Fibroblast of pulmonary artery (primary cell): ENCODE results near the gene CFAP157.

Experiments used
- DNase-seq: peaks from one replicate; pipeline ENCODE4 v3.0.0-alpha.2; 2010; ENCODE audit warnings: low read depth
- H3K4me3 ChIP-seq: replicated peaks from 2 replicates; pipeline ENCODE4 v1.5.1; 2011; ENCODE audit warnings: low read depth, mild to moderate bottlenecking, control low read depth, low read length, moderate library complexity
- CTCF ChIP-seq: IDR thresholded peaks from 2 replicates; pipeline ENCODE4 v1.5.1; 2011; ENCODE audit warnings: mild to moderate bottlenecking, control low read depth, low read length, inconsistent platforms; ENCODE audit errors: missing control alignments

Gene CFAP157

GRCh38 chr9:127708952-127709587 is 2.3 kb downstream of the CFAP157 start:
- TF ChIP-seq CTCF: no peak

GRCh38 chr9:127710204-127710783 is 3.5 kb downstream of the CFAP157 start:
- DNase-seq: no peak
- no peak for TF ChIP-seq CTCF
- H3K4me3 ChIP-seq: no peak overlapping the region

More at GRCh38 chr9:127708952-127709587, 2.3 kb downstream of the CFAP157 start:
- no peak for DNase-seq
- H3K4me3 ChIP-seq: no peak overlapping the region

- DNase-seq: no peak
- TF ChIP-seq CTCF: no peak
Observed at GRCh38 chr9:127711226-127711701, 4.5 kb downstream of the CFAP157 start.

GRCh38 chr9:127711831-127712274 is 5.1 kb downstream of the CFAP157 start:
- no peak overlapping the region for H3K4me3 ChIP-seq
- DNase-seq: no peak
- no peak for TF ChIP-seq CTCF

More at GRCh38 chr9:127711226-127711701, 4.5 kb downstream of the CFAP157 start:
- no peak overlapping the region for H3K4me3 ChIP-seq

GRCh38 chr9:127712371-127712770 is 5.6 kb downstream of the CFAP157 start:
- H3K4me3 ChIP-seq: no peak overlapping the region
- DNase-seq: no peak
- no peak for TF ChIP-seq CTCF

- TF ChIP-seq CTCF: no peak
- no peak overlapping the region for H3K4me3 ChIP-seq
- no peak for DNase-seq
Observed at GRCh38 chr9:127712867-127713266, 6.1 kb downstream of the CFAP157 start.
